NAMALWA (cell line): ENCODE results near the gene MST1.

ENCODE experiments used
- DNase-seq: peaks from one replicate; pipeline ENCODE4 v3.0.0-alpha.2; 2015; ENCODE audit warnings: low spot score

Gene MST1

DNA sequence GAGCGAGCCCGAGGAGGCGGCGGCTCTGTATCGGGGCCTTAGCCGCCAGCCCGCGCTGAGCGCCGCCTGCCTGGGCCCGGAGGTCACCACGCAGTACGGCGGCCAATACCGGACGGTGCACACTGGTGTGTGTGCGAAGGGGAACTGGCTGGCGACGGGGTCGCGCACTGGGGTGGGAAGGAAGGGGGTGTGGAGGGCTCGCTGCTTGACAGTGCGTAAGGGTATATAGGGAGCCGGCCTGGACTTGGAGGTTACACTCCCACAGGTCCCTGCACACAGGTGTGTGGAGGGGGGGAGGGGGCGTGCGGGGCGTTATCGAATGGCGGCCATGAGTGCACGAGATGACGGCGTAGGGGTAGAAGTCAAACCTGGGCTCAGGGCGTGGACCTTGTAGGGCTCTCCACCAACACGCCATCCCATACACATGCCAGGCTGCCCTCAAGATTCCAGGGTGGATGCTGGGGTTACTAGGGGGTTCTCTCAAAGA is 14.7 kb downstream of the MST1 start:
- no peak for DNase-seq

DNA sequence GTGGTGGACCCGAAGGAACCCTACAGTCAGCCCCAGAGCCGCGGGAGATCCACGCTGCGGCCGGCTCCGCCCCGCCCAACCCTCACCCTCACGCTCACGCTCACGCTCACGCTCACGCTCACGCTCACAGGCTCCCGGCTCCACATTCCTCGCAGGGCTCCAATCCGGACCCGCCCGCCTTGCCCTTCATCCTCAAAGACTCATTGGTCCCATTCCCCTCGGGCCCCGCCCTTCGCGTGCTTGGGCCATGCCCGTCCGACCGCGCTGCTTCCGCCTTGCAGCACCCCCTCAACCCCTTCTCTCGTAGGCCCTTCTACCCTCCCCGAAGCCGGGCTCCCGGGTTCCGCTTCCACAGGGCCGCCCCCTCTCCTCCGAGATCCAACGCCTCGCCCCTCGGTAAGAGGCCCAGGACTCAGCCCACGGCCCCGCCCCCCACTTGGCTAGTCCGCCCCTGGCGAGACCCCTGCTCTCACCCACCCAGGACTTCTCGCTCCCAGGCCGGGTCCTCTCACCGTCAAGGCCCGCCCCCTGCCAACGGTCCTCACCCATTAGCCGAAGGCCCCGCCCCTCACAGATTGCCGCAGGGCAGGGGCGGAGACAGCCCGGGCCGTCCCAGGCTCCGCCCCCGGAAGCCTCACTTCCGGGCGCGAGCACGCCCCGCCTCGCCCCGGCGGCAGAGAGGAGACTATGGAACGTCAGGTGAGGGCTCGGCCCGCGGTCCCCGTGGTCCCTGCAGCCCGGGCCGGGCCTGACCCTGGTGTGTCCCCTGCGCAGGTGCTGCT is 15.4 kb downstream of the MST1 start, which contains the start of gene APEH:
Gene APEH (plus strand): TSS at position 637 of the 782 bp plus-strand sequence. CDS start 51 bp downstream, at position 688.
- peak; percentile 93 for DNase-seq

- no peak for DNase-seq
Measured at GRCh38 chr3:49673121-49673714, 16.1 kb downstream of the MST1 start.

- peak; percentile 68 for DNase-seq
Measured at GRCh38 chr3:49671291-49672288, 17.7 kb downstream of the MST1 start.

GRCh38 chr3:49670940-49671290 is 18.4 kb downstream of the MST1 start:
- no peak for DNase-seq

DNA sequence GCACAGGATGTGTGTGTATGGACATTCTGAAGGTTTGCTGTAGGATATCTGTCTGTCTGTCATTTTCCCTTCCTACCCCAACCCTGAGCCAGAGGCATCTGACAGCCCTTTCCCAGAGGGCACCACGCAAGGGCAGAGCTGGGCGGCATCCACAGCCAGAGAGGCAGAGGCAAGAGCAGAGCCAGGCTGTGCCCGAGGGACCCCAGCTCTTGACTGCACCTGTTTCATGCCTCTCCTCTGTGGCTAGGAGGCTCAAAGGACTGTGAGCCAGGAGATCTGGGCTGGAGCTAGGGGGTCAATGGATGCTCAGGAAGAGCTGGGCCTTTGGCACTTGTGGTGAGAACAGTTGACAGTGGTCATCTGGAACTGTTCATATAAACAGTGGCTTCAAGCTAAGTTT is 19.9 kb downstream of the MST1 start:
- no peak for DNase-seq

GRCh38 chr3:49668861-49669260 is 20.4 kb downstream of the MST1 start:
- no peak for DNase-seq

GRCh38 chr3:49668414-49668797 is 20.9 kb downstream of the MST1 start:
- no peak for DNase-seq

- no peak for DNase-seq
Measured at GRCh38 chr3:49667701-49668413, 21.4 kb downstream of the MST1 start.

DNA sequence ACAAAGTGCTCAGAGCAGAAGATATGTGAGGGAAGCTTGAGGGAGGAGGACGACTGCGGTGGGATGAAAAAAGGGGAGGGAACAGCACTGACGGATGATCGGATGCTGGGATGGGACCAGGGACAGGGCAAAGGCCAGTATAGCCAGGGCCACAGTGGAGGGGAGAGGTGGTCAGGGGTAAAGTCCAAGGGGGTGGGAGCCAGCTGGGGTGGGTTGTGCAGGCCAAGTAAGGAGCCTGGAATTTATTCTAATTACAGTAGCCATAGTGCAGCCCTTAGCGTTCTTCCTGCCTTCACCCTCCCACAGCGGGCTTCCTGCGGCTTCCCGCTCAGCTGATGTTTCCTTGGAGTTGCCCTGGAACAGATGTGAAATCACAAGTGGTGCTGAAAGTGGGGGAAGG is 22.7 kb downstream of the MST1 start:
- no peak for DNase-seq

DNA sequence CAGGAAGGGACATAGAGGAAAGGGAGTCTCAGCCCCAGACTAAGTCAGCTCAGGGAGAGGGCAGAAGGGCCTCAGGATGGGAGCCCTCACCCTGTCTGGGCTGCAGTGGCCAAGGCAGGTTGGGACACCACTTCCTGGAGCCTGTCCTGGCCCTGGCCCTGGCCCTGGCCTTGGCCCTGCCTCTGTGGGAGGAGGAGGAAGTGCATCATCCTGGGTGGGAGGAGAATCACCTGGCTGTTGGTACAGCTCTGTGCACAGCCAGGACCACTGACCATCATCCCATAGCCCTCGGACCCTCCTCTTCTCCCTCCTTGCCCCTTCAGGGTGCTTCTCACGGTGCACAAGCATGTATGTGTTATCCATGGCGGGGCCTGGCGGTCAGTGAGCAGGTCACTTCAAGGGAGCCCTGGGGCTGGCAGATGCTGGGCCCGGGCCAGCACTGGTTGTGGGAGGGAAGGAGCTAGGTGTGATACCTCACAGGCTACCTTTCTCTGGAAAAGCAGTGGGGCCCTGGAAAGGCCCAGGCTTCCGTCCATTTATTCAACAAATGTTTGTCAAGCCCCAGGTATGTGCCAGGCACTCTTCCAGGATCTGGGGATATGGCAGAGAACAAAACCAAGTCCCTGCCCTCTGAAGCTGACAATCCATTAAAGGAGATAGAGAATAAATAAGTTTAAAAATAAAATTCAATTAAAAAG is 23.3 kb downstream of the MST1 start:
- DNase-seq, result no peak

GRCh38 chr3:49664300-49664699 is 25.0 kb downstream of the MST1 start:
- DNase-seq, result no peak

DNA sequence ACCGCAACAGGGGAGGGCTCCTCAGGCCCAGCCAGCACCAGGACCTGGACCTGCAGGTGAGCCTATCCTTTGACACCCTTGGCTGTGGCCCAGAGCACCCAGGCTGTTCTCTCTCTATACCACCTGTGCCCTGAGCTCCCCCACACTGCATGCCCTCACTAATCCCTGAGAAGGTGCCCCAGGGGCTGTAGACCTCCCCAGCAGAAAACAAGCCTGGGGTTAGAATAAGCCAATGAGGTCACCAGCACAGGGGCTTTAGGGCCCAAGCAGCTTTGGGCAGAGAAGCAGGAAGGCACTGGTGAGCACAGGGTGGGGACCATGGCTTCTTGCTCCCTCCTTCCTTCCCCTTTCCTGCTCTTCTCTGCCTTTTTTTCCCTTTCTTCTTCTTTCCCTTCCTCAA is 25.4 kb downstream of the MST1 start:
- DNase-seq, result no peak

- DNase-seq, result no peak
Measured at GRCh38 chr3:49662720-49663413, 26.4 kb downstream of the MST1 start.

DNA sequence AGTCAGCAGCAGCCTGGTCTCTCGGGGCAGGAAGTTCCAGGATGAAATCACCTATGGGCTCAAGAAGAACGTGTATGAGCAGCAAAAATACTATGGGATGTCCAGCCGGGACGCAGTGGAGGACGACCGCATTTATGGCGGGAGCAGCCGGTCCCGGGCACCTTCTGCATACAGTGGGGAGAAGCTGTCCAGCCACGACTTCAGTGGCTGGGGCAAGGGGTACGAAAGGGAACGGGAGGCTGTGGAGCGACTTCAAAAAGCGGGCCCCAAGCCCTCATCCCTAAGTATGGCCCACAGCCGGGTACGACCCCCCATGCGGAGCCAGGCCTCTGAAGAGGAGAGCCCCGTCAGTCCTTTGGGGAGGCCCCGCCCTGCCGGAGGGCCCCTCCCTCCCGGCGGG is 27.3 kb downstream of the MST1 start:
- DNase-seq, result no peak

DNA sequence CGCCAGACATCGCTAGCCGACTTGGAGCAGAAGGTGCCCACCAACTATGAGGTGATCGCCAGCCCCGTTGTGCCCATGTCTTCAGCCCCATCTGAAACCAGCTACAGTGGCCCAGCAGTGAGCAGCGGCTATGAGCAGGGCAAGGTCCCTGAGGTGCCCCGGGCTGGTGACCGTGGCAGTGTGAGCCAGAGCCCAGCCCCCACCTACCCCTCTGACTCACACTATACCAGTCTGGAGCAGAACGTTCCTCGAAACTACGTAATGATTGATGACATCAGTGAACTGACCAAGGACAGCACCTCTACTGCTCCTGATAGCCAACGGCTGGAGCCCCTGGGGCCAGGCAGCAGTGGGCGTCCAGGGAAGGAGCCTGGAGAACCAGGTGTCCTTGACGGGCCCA is 28.0 kb downstream of the MST1 start:
- no peak for DNase-seq

DNA sequence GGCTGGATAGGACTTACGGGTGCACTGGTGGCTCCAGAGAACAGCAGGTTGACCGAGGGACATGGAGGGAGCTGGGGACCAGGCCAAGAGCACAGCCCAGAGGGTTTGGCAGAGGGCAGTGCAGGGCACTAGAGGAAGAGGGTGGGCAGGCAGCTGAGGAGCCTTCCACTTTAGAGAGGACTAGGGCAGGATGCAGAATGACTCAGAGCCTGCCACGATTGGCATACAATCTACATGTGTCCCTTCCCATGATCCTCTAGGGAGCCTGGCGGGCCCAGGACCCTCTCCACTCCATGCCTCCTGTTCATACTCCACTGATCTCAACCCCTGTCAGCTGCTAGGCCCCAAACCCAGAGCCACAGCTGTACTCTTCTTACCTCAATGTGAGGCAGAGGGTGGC is 29.5 kb downstream of the MST1 start:
- DNase-seq, result no peak

GRCh38 chr3:49658711-49659110 is 30.6 kb downstream of the MST1 start:
- no peak for DNase-seq

GRCh38 chr3:49657208-49657915 is 31.9 kb downstream of the MST1 start:
- DNase-seq, result no peak

- no peak for DNase-seq
Measured at GRCh38 chr3:49656541-49657112, 32.6 kb downstream of the MST1 start.
